Measurements from ENCODE around the gene ENTPD8. TPM values are rescaled to one million over a fixed set of nuclear protein-coding genes. Genes with fewer than 3 reads are reported as not detected.

ENTPD8 gene
- total RNA-seq, 2 donors from 2014 or later = not detected

- Mint-ChIP-seq H3K4me1 (ENCODE audit: low read depth) (no peaks in the 10 kb centered on the region), H3K9me3 (no peaks in the 10 kb centered on the region), H3K27me3 (ENCODE audit: low read depth) (no peaks in the 10 kb centered on the region), H3K4me3 (no peak overlapping the region), H3K27ac (no peak overlapping the region), H3K36me3 (ENCODE audit: insufficient read depth in 2 of 2) (no peaks in the 10 kb centered on the region)
- ATAC-seq (replicated peaks in 1 of 2) = no peak
- DNase-seq = no peak
These were observed 7.7 kb downstream of the ENTPD8 start for GRCh38 chr9:137433349-137433915.

DNA sequence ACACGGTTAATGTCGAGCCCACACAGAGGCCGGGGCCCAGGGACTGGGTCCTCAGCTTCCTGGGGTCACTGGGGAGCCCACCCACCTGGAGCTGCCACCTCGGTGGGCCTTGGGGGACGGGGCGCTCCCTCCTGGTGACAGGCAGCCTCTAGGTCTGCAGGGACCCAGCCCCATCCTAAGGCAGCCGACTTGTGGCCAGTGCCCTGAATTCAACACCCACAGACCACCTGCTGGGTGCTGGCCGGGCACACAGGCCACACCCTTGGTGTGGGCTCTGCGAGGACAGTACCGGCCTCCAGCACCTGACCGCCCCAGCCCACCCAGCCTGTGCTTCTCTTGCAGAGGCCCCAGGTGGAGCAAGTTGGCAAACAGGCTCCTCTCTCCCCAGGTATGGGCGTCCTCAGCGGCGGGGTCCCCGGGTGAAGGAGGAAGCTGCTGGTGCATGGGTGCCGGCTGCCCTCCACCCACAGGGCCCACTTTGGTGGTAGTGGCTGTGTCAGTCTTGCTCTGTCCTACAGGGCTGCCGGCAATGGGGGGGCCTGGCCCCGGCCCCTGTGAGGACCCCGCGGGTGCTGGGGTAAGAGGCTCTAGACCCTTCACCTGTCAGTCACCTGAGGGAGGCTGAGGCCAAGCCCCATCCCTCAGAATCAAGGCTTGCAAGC is 8.3 kb downstream of the ENTPD8 start:
- no peak overlapping the region for H3K27ac Mint-ChIP-seq
- H3K27me3 Mint-ChIP-seq (ENCODE audit: low read depth) = no peaks in the 10 kb centered on the region
- no peak for ATAC-seq (replicated peaks in 1 of 2)
- no peaks in the 10 kb centered on the region for H3K36me3 Mint-ChIP-seq (ENCODE audit: insufficient read depth in 2 of 2)
- DNase-seq = no peak
- H3K4me3 Mint-ChIP-seq = no peak overlapping the region
- no peaks in the 10 kb centered on the region for H3K4me1 Mint-ChIP-seq (ENCODE audit: low read depth)
- H3K9me3 Mint-ChIP-seq = no peaks in the 10 kb centered on the region

- Mint-ChIP-seq H3K36me3 (ENCODE audit: insufficient read depth in 2 of 2) (no peaks in the 10 kb centered on the region), H3K4me3 (no peak overlapping the region), H3K4me1 (ENCODE audit: low read depth) (no peaks in the 10 kb centered on the region), H3K27ac (no peak overlapping the region), H3K9me3 (no peaks in the 10 kb centered on the region), H3K27me3 (ENCODE audit: low read depth) (no peaks in the 10 kb centered on the region)
- no peak for DNase-seq
- ATAC-seq (replicated peaks in 1 of 2) = no peak
These were observed 9.7 kb downstream of the ENTPD8 start for GRCh38 chr9:137431416-137431931.

DNA sequence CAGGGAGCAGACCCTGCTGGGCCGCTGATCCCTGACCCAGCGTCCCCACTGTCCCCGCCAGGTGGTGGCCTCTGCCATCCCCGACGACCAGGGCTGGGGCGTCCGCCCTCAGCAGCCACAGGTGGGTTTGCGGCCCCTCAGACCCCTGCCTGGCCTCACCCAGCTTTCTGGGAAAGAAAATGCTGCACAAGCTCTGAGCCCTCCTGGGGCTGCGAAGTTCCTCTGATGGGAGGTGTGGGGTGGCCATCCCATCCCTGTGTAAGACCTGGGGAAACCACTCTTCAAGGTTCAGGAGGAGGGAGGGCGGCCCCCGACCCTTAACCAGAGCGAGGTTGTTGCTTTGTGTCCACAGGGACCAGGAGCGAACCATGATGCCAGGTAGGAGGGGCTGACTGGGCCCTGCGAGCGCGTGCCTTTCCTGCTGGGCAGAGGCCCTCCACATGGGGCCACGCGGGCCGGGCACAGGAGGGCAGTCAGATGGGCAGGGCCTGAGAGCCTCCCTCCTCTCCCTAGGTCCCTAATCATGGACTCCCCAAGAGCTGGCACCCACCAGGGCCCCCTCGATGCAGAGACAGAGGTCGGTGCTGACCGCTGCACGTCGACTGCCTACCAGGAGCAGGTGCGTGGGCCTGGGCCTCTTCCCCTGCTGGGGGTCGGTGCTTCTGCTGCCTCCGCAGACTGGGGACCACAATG is 10.3 kb downstream of the ENTPD8 start:
- Mint-ChIP-seq H3K9me3 (no peaks in the 10 kb centered on the region), H3K4me3 (no peak overlapping the region), H3K27me3 (ENCODE audit: low read depth) (no peaks in the 10 kb centered on the region), H3K4me1 (ENCODE audit: low read depth) (no peaks in the 10 kb centered on the region), H3K27ac (no peak overlapping the region), H3K36me3 (ENCODE audit: insufficient read depth in 2 of 2) (no peaks in the 10 kb centered on the region)
- ATAC-seq (replicated peaks in 1 of 2) (no peak), DNase-seq (no peak)

DNA sequence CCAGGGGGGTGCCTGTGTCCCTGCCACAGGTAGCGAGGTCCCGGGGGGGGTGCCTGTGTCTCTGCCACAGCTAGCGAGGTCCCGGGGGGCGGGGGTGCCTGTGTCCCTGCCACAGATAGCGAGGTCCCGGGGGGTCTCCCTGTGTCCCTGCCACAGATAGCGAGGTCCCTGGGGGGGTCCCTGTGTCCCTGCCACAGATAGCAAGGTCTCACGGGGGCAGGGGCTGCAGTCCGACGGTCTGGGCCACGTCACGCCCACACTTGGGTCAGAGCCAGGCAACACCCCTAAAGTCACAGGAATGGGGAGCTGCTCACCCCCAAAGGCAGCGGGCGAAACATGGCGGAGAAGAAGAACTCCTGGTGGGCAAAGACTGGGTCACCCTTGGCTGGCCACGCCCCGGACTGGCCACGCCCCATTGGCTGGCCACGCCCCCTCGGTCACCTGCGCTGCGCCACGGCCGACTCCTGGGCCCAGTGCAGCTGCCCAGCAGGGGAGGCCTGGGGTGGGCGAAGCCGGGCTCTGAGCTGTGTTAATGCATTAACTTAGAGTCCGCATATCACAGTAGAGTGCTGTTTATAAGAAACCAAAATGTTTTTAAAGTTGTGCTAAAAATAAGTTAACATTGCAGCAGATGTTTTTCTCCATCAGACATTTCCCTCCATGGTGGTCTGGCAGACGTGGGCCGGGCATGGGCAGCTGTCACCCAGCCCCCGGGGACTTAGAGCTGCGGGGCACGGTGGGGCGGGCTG is 11.0 kb downstream of the ENTPD8 start:
- Mint-ChIP-seq H3K36me3 (ENCODE audit: insufficient read depth in 2 of 2) (no peaks in the 10 kb centered on the region), H3K27ac (no peak overlapping the region), H3K27me3 (ENCODE audit: low read depth) (no peaks in the 10 kb centered on the region), H3K4me3 (no peak overlapping the region), H3K9me3 (no peaks in the 10 kb centered on the region), H3K4me1 (ENCODE audit: low read depth) (no peaks in the 10 kb centered on the region)
- DNase-seq = no peak
- no peak for ATAC-seq (replicated peaks in 1 of 2)

- Mint-ChIP-seq H3K36me3 (ENCODE audit: insufficient read depth in 2 of 2) (no peaks in the 10 kb centered on the region), H3K4me3 (no peak overlapping the region), H3K27me3 (ENCODE audit: low read depth) (no peaks in the 10 kb centered on the region), H3K4me1 (ENCODE audit: low read depth) (no peaks in the 10 kb centered on the region), H3K27ac (no peak overlapping the region), H3K9me3 (no peaks in the 10 kb centered on the region)
- no peak for ATAC-seq (replicated peaks in 1 of 2)
- no peak for DNase-seq
These were observed 11.6 kb downstream of the ENTPD8 start for GRCh38 chr9:137429546-137429890.

DNA sequence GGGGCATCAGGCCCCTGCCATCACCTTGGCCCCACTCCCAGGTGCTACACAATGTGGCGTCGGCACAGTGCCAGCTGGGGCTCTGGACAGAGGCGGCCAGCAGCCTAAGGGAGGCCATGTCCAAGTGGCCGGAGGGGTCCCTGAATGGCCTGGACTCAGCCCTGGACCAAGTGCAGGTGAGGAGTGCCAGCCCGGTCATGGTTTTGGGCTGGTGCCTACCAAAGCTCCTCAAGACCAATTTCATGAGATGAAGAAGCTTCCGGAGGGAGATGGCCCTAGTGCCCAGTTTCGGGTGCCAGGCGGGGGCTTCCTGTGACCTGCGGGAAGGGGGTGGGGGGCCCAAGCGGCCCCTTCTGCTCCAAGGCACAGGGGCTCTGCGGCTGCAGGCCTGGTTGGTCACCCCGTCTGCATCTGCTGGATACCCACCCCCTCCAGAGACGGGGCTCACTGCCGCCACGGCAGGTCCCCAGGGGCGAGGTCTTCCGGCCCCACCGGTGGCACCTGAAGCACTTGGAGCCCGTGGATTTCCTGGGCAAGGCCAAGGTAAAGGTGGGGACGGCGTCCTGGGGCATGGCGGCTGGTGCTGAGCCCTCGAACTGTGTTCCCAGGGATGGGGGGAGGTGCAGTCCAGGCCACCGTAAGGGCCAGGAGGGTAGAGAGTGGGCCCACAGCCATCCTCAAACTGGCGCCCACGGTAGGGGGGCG is 12.2 kb downstream of the ENTPD8 start:
- Mint-ChIP-seq H3K4me1 (ENCODE audit: low read depth) (no peaks in the 10 kb centered on the region), H3K27me3 (ENCODE audit: low read depth) (no peaks in the 10 kb centered on the region), H3K4me3 (no peak overlapping the region), H3K27ac (no peak overlapping the region), H3K36me3 (ENCODE audit: insufficient read depth in 2 of 2) (no peaks in the 10 kb centered on the region), H3K9me3 (no peaks in the 10 kb centered on the region)
- ATAC-seq (replicated peaks in 1 of 2) (no peak), DNase-seq (no peak)

GRCh38 chr9:137428311-137428630 is 12.9 kb downstream of the ENTPD8 start:
- DNase-seq = no peak
- ATAC-seq (replicated peaks in 1 of 2) = no peak
- Mint-ChIP-seq H3K27ac (no peak overlapping the region), H3K4me1 (ENCODE audit: low read depth) (no peaks in the 10 kb centered on the region), H3K27me3 (ENCODE audit: low read depth) (no peaks in the 10 kb centered on the region), H3K9me3 (no peaks in the 10 kb centered on the region), H3K36me3 (ENCODE audit: insufficient read depth in 2 of 2) (no peaks in the 10 kb centered on the region), H3K4me3 (no peak overlapping the region)

GRCh38 chr9:137427454-137428310 is 13.5 kb downstream of the ENTPD8 start:
- Mint-ChIP-seq H3K4me3 (no peak overlapping the region), H3K4me1 (ENCODE audit: low read depth) (no peaks in the 10 kb centered on the region), H3K36me3 (ENCODE audit: insufficient read depth in 2 of 2) (no peaks in the 10 kb centered on the region), H3K27me3 (ENCODE audit: low read depth) (no peaks in the 10 kb centered on the region), H3K9me3 (no peaks in the 10 kb centered on the region), H3K27ac (no peak overlapping the region)
- ATAC-seq (replicated peaks in 1 of 2) = no peak
- no peak for DNase-seq

GRCh38 chr9:137426018-137426681 is 15.0 kb downstream of the ENTPD8 start:
- no peaks in the 10 kb centered on the region for H3K27me3 Mint-ChIP-seq (ENCODE audit: low read depth)
- no peaks in the 10 kb centered on the region for H3K36me3 Mint-ChIP-seq (ENCODE audit: insufficient read depth in 2 of 2)
- no peak for DNase-seq
- H3K9me3 Mint-ChIP-seq = no peaks in the 10 kb centered on the region
- no peak for ATAC-seq (replicated peaks in 1 of 2)
- H3K4me1 Mint-ChIP-seq (ENCODE audit: low read depth) = peaks cover 9% of the 10 kb centered on the region
- no peak overlapping the region for H3K4me3 Mint-ChIP-seq
- H3K27ac Mint-ChIP-seq = no peak overlapping the region

DNA sequence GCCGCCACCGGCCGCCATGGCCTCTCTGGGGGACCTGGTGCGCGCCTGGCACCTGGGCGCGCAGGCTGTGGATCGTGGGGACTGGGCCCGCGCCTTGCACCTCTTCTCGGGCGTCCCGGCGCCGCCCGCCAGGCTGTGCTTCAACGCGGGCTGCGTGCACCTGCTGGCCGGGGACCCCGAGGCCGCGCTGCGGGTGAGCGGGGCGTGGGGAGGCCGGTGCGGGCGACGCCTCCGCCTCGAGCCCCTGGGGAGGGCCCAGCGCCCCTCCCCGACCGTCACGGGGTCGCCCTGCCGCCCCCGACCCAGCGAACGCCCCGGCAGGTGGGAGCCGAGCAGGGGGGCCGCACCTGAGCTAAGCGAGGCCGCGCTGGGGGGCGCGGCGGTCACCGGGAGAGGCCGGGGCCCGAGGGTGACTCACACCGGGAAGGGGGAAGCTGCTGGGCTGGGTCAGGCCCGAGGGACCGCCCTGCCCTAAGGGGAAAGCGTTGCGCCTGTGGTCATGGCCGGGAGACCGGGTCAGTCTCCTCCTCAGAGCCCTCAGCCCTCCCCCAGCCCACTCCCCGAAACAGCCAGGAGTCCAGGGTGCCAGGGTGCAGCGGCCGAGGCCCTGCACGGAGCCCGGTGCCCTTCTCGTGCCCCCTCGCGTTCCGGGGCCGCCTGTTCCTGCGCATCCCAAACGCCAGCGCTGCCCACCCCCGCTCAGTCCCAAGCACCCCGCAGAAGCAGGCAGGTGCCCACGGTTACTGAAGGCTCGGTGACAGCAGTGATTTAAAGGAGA is 17.5 kb downstream of the ENTPD8 start:
- ATAC-seq (replicated peaks in 1 of 2) (peak in 1 of 2 donors; percentile 17), DNase-seq (peak in 1 of 2 donors; percentile 23)
- Mint-ChIP-seq H3K4me1 (ENCODE audit: low read depth) (peaks cover 9% of the 10 kb centered on the region), H3K27ac (no peak overlapping the region), H3K27me3 (ENCODE audit: low read depth) (no peaks in the 10 kb centered on the region), H3K4me3 (peak overlapping the region; percentile 63 to 70), H3K36me3 (ENCODE audit: insufficient read depth in 2 of 2) (no peaks in the 10 kb centered on the region), H3K9me3 (no peaks in the 10 kb centered on the region)
